IMR-90 (cell line): ENCODE results near the gene MAPKAP1.

Experiments used
- BHLHE40 ChIP-seq: fragments of 150-350 bp; IDR thresholded peaks from 2 replicates; pipeline ENCODE4 v1.6.1; 2016; ENCODE audit warnings: mild to moderate bottlenecking, low read depth, low read length
- CEBPB ChIP-seq: IDR thresholded peaks from 2 replicates; pipeline ENCODE4 v1.6.1; 2012; ENCODE audit warnings: low read depth, low read length, improper control_type of control experiment
- CTCF ChIP-seq: conservative IDR thresholded peaks from 2 replicates; pipeline ENCODE4 v1.5.1; 2012; ENCODE audit warnings: mild to moderate bottlenecking, low read depth, low read length, improper control_type of control experiment
- MAZ ChIP-seq: IDR thresholded peaks from 2 replicates; pipeline ENCODE4 v1.6.1; 2012; ENCODE audit warnings: low read depth, mild to moderate bottlenecking, low read length, improper control_type of control experiment, moderate library complexity, borderline replicate concordance
- MXI1 ChIP-seq: IDR thresholded peaks from 2 replicates; pipeline ENCODE4 v1.6.1; 2012; ENCODE audit warnings: low read depth, mild to moderate bottlenecking, low read length, moderate library complexity, borderline replicate concordance
- POLR2A ChIP-seq: IDR thresholded peaks from 2 replicates; pipeline ENCODE4 v1.6.1; 2012; ENCODE audit warnings: mild to moderate bottlenecking, low read depth, low read length
- RAD21 ChIP-seq: IDR thresholded peaks from 2 replicates; pipeline ENCODE4 v1.6.1; 2012; ENCODE audit warnings: low read length, improper control_type of control experiment
- RCOR1 ChIP-seq: IDR thresholded peaks from 2 replicates; pipeline ENCODE4 v1.6.1; 2012; ENCODE audit warnings: mild to moderate bottlenecking, low read length, improper control_type of control experiment; ENCODE audit not compliant: insufficient replicate concordance
- RFX5 ChIP-seq: IDR thresholded peaks from 2 replicates; pipeline ENCODE4 v1.8.0; 2012; ENCODE audit warnings: low read depth, mild to moderate bottlenecking, low read length, moderate library complexity
- SMC3 ChIP-seq: fragments of 150-350 bp; IDR thresholded peaks from 2 replicates; pipeline ENCODE4 v1.6.1; 2016; ENCODE audit warnings: low read depth, mild to moderate bottlenecking, antibody characterized with exemption, low read length, moderate library complexity
- USF2 ChIP-seq: fragments of 150-350 bp; IDR thresholded peaks from 2 replicates; pipeline ENCODE4 v1.6.1; 2017; ENCODE audit warnings: mild to moderate bottlenecking, antibody characterized with exemption, low read length, low read depth

GRCh38 chr9:125433461-125434011 is 273.5 kb downstream of the MAPKAP1 start:
- TF ChIP-seq MAZ (no peak), CTCF (no peak), POLR2A (no peak), RAD21 (no peak), RFX5 (no peak), BHLHE40 (no peak), USF2 (no peak), RCOR1 (no peak), MXI1 (no peak), SMC3 (no peak), CEBPB (no peak)
